ENCODE results near the gene MYO1B.

DNA sequence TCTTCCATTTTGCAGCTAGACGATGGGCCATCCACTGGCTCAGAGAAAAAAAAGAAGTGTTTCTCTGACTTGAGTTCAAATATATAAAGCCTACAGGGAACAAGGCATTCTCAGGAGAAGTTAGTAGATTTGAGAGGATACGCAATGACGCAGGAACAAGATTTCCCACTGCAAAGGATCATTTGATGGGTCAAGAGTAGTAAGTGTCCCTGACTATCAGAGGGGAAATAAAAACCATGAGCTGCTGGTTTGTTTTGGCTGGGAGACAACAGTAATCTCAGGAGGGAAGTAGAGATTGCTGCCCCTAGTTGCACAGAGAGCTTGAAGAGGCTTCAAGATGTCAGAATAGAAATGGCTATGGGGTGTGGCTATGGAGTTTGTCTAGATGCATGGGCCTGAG, 22.3 kb upstream of the MYO1B start:
- no peak for TF ChIP-seq POLR2AphosphoS5 (IDR thresholded peaks at IDR 0.05)
- TF ChIP-seq, protein P1, sequence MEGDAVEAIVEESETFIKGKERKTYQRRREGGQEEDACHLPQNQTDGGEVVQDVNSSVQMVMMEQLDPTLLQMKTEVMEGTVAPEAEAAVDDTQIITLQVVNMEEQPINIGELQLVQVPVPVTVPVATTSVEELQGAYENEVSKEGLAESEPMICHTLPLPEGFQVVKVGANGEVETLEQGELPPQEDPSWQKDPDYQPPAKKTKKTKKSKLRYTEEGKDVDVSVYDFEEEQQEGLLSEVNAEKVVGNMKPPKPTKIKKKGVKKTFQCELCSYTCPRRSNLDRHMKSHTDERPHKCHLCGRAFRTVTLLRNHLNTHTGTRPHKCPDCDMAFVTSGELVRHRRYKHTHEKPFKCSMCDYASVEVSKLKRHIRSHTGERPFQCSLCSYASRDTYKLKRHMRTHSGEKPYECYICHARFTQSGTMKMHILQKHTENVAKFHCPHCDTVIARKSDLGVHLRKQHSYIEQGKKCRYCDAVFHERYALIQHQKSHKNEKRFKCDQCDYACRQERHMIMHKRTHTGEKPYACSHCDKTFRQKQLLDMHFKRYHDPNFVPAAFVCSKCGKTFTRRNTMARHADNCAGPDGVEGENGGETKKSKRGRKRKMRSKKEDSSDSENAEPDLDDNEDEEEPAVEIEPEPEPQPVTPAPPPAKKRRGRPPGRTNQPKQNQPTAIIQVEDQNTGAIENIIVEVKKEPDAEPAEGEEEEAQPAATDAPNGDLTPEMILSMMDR (IDR thresholded peaks at IDR 0.05; ENCODE audit: poor library complexity, severe bottlenecking): no peak
- TF ChIP-seq TAF1 (IDR thresholded peaks at IDR 0.05; ENCODE audit: low read depth): no peak
- no peak for TF ChIP-seq REST (IDR thresholded peaks at IDR 0.05; ENCODE audit: borderline replicate concordance)
- no peak for TF ChIP-seq EZH2 (IDR thresholded peaks at IDR 0.05; ENCODE audit: borderline replicate concordance, insufficient read depth, low read length, poor library complexity, severe bottlenecking)
- TF ChIP-seq MXI1 (conservative IDR thresholded peaks at IDR 0.05; ENCODE audit: poor library complexity, severe bottlenecking): no peak
- no peak for TF ChIP-seq SMC3 (conservative IDR thresholded peaks at IDR 0.05; ENCODE audit: poor library complexity)
- TF ChIP-seq EP300 (conservative IDR thresholded peaks at IDR 0.05; ENCODE audit: poor library complexity, severe bottlenecking): no peak
- no peak for TF ChIP-seq RAD21 (conservative IDR thresholded peaks at IDR 0.05)
